Left lung (tissue), 10 donors: ENCODE results near the gene DPY30. TPM values are rescaled to one million over a fixed set of nuclear protein-coding genes. Genes with fewer than 3 reads are reported as not detected.

ENCODE experiments used
- ATAC-seq: fragments of 200-7000 bp; cut with Tn5 transposase; one replicate; pipeline ENCODE4 v1.9.1; 2020; ENCODE audit warnings: moderate library complexity
- DNase-seq, 4 donors: peaks; one replicate each; pipeline ENCODE4 v3.0.0-alpha.2; 2013 to 2020
- H3K27ac ChIP-seq, 2 donors: fragments of 200-600 bp; sonication (generic) in 1 of 2; one replicate each; pipeline versions ENCODE4 v1.5.0 to v1.8.0; 2020 to 2021
- H3K27me3 ChIP-seq, 2 donors: fragments of 200-600 bp; sonication (generic) in 1 of 2; one replicate each; pipeline versions ENCODE4 v1.5.0 to v1.8.0; 2020 to 2021
- H3K36me3 ChIP-seq, 2 donors: fragments of 200-600 bp; sonication (generic) in 1 of 2; one replicate each; pipeline versions ENCODE4 v1.5.0 to v1.8.0; 2020 to 2021
- H3K4me1 ChIP-seq, 2 donors: fragments of 200-600 bp; one replicate each; pipeline ENCODE4 v1.8.0; 2021
- H3K4me3 ChIP-seq, 2 donors: fragments of 200-600 bp; sonication (generic) in 1 of 2; one replicate each; pipeline versions ENCODE4 v1.5.0 to v1.8.0; 2020 to 2021; ENCODE audit warnings: mild to moderate bottlenecking in 1 of 2
- H3K9me3 ChIP-seq, 2 donors: fragments of 200-600 bp; sonication (generic) in 1 of 2; one replicate each; pipeline versions ENCODE4 v1.5.0 to v1.8.0; 2020 to 2021
- CTCF ChIP-seq, 2 donors: fragments of 200-600 bp; sonication (generic) in 1 of 2; IDR thresholded peaks; one replicate each; pipeline versions ENCODE4 v1.5.0 to v1.8.0; 2021; ENCODE audit warnings: antibody characterized with exemption in 2 of 2
- intact Hi-C, 2 donors: fragments of 100-400 bp; cut with DNase I; formaldehyde crosslinking; loops; one replicate each; pipeline versions ENCODE4 v1.11.2 to v1.14.2; 2022
- polyA plus RNA-seq, 6 donors: library from polyadenylated mRNA; unstranded; fragments of 120-200 nt; gene quantifications; one replicate each; pipeline ENCODE4 v1.2.1, GENCODE V29; 2013; ENCODE audit not compliant: insufficient read length in 6 of 6
- total RNA-seq, 2 donors: library from RNA; stranded (reverse); fragmentation: NEBNext Ultra II Directional; extraction: Animal tissue kit (Norgen Biotek cat#: 25700); gene quantifications; one replicate each; pipeline ENCODE4 v1.2.1, GENCODE V29; 2021
- donor health status: DM: no; HTN: yes; CAD: no.
- donor health status: DM: no; HTN: no; CAD: no.

The DPY30 gene
- total and polyA plus RNA-seq, 8 donors, result 58.0 to 87.9 (median 73.4) TPM

GRCh38 chr2:32064021-32064601 lies 24.5 kb upstream of the DPY30 start:
- H3K4me1 ChIP-seq, result peaks cover 8 to 39% of the 10 kb centered on the region in 2 donors
- no peaks in the 10 kb centered on the region for H3K9me3 ChIP-seq
- H3K27me3 ChIP-seq, result no peaks in the 10 kb centered on the region
- ATAC-seq, result no peak
- peak overlapping the region; percentile 63 to 95 for H3K4me3 ChIP-seq
- H3K27ac ChIP-seq, result peak overlapping the region; percentile 91 to 96
- intact Hi-C loops, result no loop called here
- DNase-seq, result peak in 2 of 4 donors; percentile 2 to 39
- H3K36me3 ChIP-seq, result peaks cover 0 to 11% of the 10 kb centered on the region in 2 donors
- TF ChIP-seq CTCF (IDR thresholded peaks at IDR 0.05), result no peak

GRCh38 chr2:32063310-32064020 lies 23.9 kb upstream of the DPY30 start, which contains the start of gene SPAST:
TSS of gene SPAST (plus strand) at chr2:32063556. CDS start at chr2:32063832, 276 bp downstream.
- intact Hi-C loops, result no loop called here
- Histone ChIP-seq H3K9me3 (no peaks in the 10 kb centered on the region), H3K4me3 (peak within 1 kb of the TSS; percentile 63 to 95), H3K4me1 (peaks cover 8 to 33% of the 10 kb centered on the region in 2 donors), H3K36me3 (peaks cover 0 to 10% of the 10 kb centered on the region in 2 donors), H3K27me3 (no peaks in the 10 kb centered on the region), H3K27ac (peak within 1 kb of the TSS; percentile 91 to 96)
- DNase-seq (peak; percentile 98 to 100 (median 98)), ATAC-seq (peak; percentile 97)
- peak; percentile 37 to 75 for TF ChIP-seq CTCF (IDR thresholded peaks at IDR 0.05)

GRCh38 chr2:32061973-32062861 lies 22.6 kb upstream of the DPY30 start:
- Histone ChIP-seq H3K4me3 (peak overlapping the region; percentile 63 to 95), H3K27me3 (no peaks in the 10 kb centered on the region), H3K27ac (peak overlapping the region; percentile 91 to 96), H3K9me3 (no peaks in the 10 kb centered on the region), H3K4me1 (peaks cover 8 to 33% of the 10 kb centered on the region in 2 donors), H3K36me3 (peaks cover 0 to 7% of the 10 kb centered on the region in 2 donors)
- peak in 2 of 4 donors; percentile 37 to 43 for DNase-seq
- TF ChIP-seq CTCF (IDR thresholded peaks at IDR 0.05), result no peak
- peak; percentile 37 for ATAC-seq
- intact Hi-C loops, result no loop called here

GRCh38 chr2:32061430-32061829 lies 21.8 kb upstream of the DPY30 start:
- Histone ChIP-seq H3K4me1 (peaks cover 8 to 28% of the 10 kb centered on the region in 2 donors), H3K27ac (no peak overlapping the region), H3K27me3 (no peaks in the 10 kb centered on the region), H3K36me3 (peaks cover 0 to 6% of the 10 kb centered on the region in 2 donors), H3K4me3 (no peak overlapping the region), H3K9me3 (no peaks in the 10 kb centered on the region)
- DNase-seq (no peak), ATAC-seq (no peak)
- intact Hi-C loops, result no loop called here
- TF ChIP-seq CTCF (IDR thresholded peaks at IDR 0.05), result no peak
